ENCODE measurements around the gene MYBBP1A. TPM values are rescaled to one million over a fixed set of nuclear protein-coding genes. Genes with fewer than 3 reads are reported as not detected.

The MYBBP1A gene
- total and polyA plus RNA-seq, 4 donors = 12.2 to 23.3 (median 20.0) TPM

DNA sequence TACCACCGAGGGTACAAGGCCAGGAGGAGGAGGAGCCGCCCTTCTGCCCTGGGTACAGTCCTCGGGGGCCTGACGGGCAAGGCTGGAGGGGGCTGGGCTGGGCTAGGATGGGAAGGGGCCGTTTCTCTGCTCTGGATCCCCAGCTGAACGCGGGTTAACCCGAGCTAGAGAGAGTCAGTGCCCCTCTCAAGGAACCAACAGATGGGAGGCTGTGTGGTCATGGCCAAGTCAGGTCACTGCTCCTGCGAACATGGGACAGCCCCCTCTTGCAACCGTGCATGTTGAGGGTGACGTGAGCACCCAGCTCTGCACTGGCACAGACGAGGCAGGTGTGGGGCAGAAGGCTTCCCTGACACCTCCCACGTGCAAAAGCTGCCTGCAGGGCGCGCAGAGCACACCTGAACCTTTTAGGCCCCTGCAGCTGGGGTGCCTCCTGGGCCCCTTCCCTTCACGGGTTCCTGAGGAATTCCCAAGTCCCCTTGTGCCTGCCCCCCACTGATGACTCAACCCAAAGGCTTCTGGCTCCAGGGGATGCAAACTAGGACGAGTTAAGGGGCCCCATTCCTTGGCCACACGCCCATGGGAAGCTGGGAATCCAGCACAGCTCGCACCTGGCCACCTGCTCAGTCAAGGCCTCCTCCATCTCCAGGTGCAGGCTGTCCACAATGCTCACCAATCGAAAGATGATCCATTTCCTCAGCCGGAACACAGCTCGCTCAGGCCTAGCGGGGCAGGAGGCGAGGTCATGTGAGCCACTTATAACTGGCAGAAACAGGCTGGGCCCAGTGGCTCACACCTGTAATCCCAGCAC is 6.3 kb downstream of the MYBBP1A start:
- TF ChIP-seq ZBTB33 (IDR thresholded peaks at IDR 0.05) (no peak), EGR1 (IDR thresholded peaks at IDR 0.05; ENCODE audit: low read depth in 2 of 2) (no peak), FOXA1 (IDR thresholded peaks at IDR 0.05) (no peak), NR2F2 (IDR thresholded peaks at IDR 0.05) (no peak), YY1 (IDR thresholded peaks at IDR 0.05) (no peak), HNF4A (conservative IDR thresholded peaks at IDR 0.05) (no peak), RXRA (IDR thresholded peaks at IDR 0.05) (no peak), FOXA2 (IDR thresholded peaks at IDR 0.05) (no peak), JUND (IDR thresholded peaks at IDR 0.05) (no peak), GABPA (IDR thresholded peaks at IDR 0.05 in 1 of 2, conservative IDR thresholded peaks at IDR 0.05 in 1 of 2) (no peak), SP1 (IDR thresholded peaks at IDR 0.05) (no peak), TAF1 (conservative IDR thresholded peaks at IDR 0.05) (no peak)
- TF ChIP-seq, protein P1, sequence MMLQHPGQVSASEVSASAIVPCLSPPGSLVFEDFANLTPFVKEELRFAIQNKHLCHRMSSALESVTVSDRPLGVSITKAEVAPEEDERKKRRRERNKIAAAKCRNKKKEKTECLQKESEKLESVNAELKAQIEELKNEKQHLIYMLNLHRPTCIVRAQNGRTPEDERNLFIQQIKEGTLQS (IDR thresholded peaks at IDR 0.05) = no peak
- TF ChIP-seq, protein P2, sequence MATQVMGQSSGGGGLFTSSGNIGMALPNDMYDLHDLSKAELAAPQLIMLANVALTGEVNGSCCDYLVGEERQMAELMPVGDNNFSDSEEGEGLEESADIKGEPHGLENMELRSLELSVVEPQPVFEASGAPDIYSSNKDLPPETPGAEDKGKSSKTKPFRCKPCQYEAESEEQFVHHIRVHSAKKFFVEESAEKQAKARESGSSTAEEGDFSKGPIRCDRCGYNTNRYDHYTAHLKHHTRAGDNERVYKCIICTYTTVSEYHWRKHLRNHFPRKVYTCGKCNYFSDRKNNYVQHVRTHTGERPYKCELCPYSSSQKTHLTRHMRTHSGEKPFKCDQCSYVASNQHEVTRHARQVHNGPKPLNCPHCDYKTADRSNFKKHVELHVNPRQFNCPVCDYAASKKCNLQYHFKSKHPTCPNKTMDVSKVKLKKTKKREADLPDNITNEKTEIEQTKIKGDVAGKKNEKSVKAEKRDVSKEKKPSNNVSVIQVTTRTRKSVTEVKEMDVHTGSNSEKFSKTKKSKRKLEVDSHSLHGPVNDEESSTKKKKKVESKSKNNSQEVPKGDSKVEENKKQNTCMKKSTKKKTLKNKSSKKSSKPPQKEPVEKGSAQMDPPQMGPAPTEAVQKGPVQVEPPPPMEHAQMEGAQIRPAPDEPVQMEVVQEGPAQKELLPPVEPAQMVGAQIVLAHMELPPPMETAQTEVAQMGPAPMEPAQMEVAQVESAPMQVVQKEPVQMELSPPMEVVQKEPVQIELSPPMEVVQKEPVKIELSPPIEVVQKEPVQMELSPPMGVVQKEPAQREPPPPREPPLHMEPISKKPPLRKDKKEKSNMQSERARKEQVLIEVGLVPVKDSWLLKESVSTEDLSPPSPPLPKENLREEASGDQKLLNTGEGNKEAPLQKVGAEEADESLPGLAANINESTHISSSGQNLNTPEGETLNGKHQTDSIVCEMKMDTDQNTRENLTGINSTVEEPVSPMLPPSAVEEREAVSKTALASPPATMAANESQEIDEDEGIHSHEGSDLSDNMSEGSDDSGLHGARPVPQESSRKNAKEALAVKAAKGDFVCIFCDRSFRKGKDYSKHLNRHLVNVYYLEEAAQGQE (IDR thresholded peaks at IDR 0.05) = no peak
- Histone ChIP-seq H3K36me3 (ENCODE audit: control insufficient read depth in 4 of 4, insufficient read depth in 3 of 4, low read depth in 1 of 4, low read length in 3 of 4) (peaks cover 26 to 71% (median 35%) of the 10 kb centered on the region in 4 donors), H3K27ac (ENCODE audit: low read depth in 1 of 2, low read length in 2 of 2) (no peak overlapping the region), H3K9me3 (ENCODE audit: control insufficient read depth in 4 of 4, low read length in 3 of 4) (no peaks in the 10 kb centered on the region), H3K4me1 (ENCODE audit: control insufficient read depth in 4 of 4, insufficient read depth in 4 of 4, low read length in 3 of 4) (peaks cover 0 to 5% (median under 1%) of the 10 kb centered on the region in 4 donors), H3K27me3 (ENCODE audit: control insufficient read depth in 4 of 4, insufficient read depth in 4 of 4, low read length in 3 of 4) (no peaks in the 10 kb centered on the region), H3K9ac (ENCODE audit: low read depth in 1 of 2, low read length in 2 of 2) (no peak overlapping the region), H3K4me3 (ENCODE audit: low read depth in 1 of 3, low read length in 3 of 3) (no peak overlapping the region)
- WGBS = 93% methylated on average over 24 of the region's 24 CpGs
- DNase-seq (ENCODE audit: low spot score) = no peak

DNA sequence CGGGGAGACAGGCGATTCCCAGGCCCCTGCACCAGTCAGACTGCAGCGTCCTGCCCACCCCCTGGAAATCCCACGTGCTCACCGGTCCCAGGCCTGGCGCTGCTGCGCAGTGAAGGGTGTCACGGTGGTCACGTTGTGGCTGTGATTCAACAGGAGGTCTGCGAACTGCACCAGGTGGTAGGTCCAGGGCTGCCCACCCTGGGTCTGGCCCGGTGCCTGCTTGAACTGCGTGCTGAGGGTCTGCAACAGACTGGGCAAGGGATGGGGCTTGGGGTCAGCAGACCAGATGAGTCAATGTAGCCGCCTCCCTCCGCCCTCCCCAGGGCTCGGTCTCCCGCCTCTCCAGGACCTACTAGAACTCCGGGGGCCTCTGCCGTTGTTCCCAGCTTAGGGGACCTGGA is 7.1 kb downstream of the MYBBP1A start:
- Histone ChIP-seq H3K27me3 (ENCODE audit: control insufficient read depth in 4 of 4, insufficient read depth in 4 of 4, low read length in 3 of 4) (no peaks in the 10 kb centered on the region), H3K4me1 (ENCODE audit: control insufficient read depth in 4 of 4, insufficient read depth in 4 of 4, low read length in 3 of 4) (no peaks in the 10 kb centered on the region), H3K9me3 (ENCODE audit: control insufficient read depth in 4 of 4, low read length in 3 of 4) (no peaks in the 10 kb centered on the region), H3K27ac (ENCODE audit: low read depth in 1 of 2, low read length in 2 of 2) (no peak overlapping the region), H3K4me3 (ENCODE audit: low read depth in 1 of 3, low read length in 3 of 3) (no peak overlapping the region), H3K36me3 (ENCODE audit: control insufficient read depth in 4 of 4, insufficient read depth in 3 of 4, low read depth in 1 of 4, low read length in 3 of 4) (peaks cover 23 to 74% (median 38%) of the 10 kb centered on the region in 4 donors), H3K9ac (ENCODE audit: low read depth in 1 of 2, low read length in 2 of 2) (no peak overlapping the region)
- 98% methylated on average over 18 of the region's 18 CpGs for WGBS
- no peak for DNase-seq (ENCODE audit: low spot score)
- TF ChIP-seq ZBTB33 (IDR thresholded peaks at IDR 0.05) (no peak), FOXA2 (IDR thresholded peaks at IDR 0.05) (no peak), JUND (IDR thresholded peaks at IDR 0.05) (no peak), TAF1 (conservative IDR thresholded peaks at IDR 0.05) (no peak), NR2F2 (IDR thresholded peaks at IDR 0.05) (no peak), SP1 (IDR thresholded peaks at IDR 0.05) (no peak), FOXA1 (IDR thresholded peaks at IDR 0.05) (no peak), RAD21 (IDR thresholded peaks at IDR 0.05) (no peak), YY1 (IDR thresholded peaks at IDR 0.05) (no peak), HNF4A (conservative IDR thresholded peaks at IDR 0.05) (no peak), RXRA (IDR thresholded peaks at IDR 0.05) (no peak), GABPA (IDR thresholded peaks at IDR 0.05 in 1 of 2, conservative IDR thresholded peaks at IDR 0.05 in 1 of 2) (no peak), HNF4G (IDR thresholded peaks at IDR 0.05) (no peak), EGR1 (IDR thresholded peaks at IDR 0.05; ENCODE audit: low read depth in 2 of 2) (no peak)
- TF ChIP-seq, protein P3, sequence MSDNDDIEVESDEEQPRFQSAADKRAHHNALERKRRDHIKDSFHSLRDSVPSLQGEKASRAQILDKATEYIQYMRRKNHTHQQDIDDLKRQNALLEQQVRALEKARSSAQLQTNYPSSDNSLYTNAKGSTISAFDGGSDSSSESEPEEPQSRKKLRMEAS (IDR thresholded peaks at IDR 0.05) = no peak
- TF ChIP-seq, protein P2 (IDR thresholded peaks at IDR 0.05) = no peak

All from liver (tissue), 9 donors.